ENCODE data around the gene CTU2.
A peak's percentile ranks its signal among the peaks of the same experiment; 100 is the strongest.

The CTU2 gene

DNA sequence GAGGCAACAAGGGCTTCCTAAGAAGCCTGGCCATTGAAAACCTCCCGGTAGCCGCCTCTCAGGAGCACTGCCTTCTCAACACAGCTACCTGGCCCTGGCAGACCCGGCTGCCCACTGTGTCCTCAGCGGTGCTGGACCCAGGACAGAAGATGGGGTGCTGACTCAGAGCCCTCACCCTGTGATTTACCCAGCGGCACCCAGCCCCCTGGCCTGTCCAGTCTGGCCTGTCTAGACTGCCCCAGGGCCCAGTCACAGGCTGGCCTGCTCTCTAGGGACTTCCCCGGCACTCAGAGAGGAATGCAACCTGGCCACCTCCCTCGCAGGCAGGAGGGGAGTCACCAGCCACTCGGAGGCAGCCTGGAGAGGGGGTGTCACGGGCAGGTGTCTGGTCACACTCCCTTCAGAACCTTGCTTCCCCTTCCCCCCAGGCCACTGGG, 58.6 kb downstream of the CTU2 start:
- Histone ChIP-seq H3K27ac (ENCODE audit: low read depth, low read length) (no peak overlapping the region), H3K4me1 (ENCODE audit: control insufficient read depth, low read depth, low read length) (peaks cover 7% of the 10 kb centered on the region), H3K9ac (ENCODE audit: low read length) (no peak overlapping the region), H4K8ac (ENCODE audit: low read depth, low read length) (no peak overlapping the region), H2BK15ac (replicated peaks; ENCODE audit: low read depth) (no peak overlapping the region), H3K36me3 (ENCODE audit: control insufficient read depth, insufficient read depth, low read length) (no peaks in the 10 kb centered on the region), H3K4me2 (ENCODE audit: low read length) (no peak overlapping the region), H2BK120ac (ENCODE audit: low read depth, low read length) (no peak overlapping the region), H3K18ac (ENCODE audit: low read length) (no peak overlapping the region), H3K23ac (ENCODE audit: low read length) (peak overlapping the region; percentile 45), H3K4ac (ENCODE audit: low read depth, low read length) (no peak overlapping the region), H3K56ac (ENCODE audit: low read length) (no peak overlapping the region), H2BK5ac (ENCODE audit: low read length) (no peak overlapping the region), H3K79me2 (ENCODE audit: control insufficient read depth, insufficient read depth, low read length) (peaks cover 6% of the 10 kb centered on the region), H3K4me3 (ENCODE audit: low read length) (no peak overlapping the region), H3K79me1 (ENCODE audit: low read length) (peaks cover 3% of the 10 kb centered on the region), H2AK5ac (ENCODE audit: low read length) (no peak overlapping the region), H3K27me3 (ENCODE audit: insufficient read depth, low read length, poor library complexity) (no peaks in the 10 kb centered on the region), H4K5ac (ENCODE audit: low read length) (no peak overlapping the region)
- DNase-seq, result peak; percentile 75
- no CpG with 5 or more reads among the region's 9 CpGs for WGBS (ENCODE audit: extremely low coverage, insufficient coverage, low lambda C conversion rate)

All from mesendoderm (in vitro differentiated cells).